G401.6 (cell line): Measurements from ENCODE around the gene HDAC4.

ENCODE experiments used
- FAIRE-seq: peaks from 2 replicates; lab custom pipeline; 2012; peaks lifted over from hg19 to GRCh38; lab: Jason Lieb, UNC

The HDAC4 gene

DNA sequence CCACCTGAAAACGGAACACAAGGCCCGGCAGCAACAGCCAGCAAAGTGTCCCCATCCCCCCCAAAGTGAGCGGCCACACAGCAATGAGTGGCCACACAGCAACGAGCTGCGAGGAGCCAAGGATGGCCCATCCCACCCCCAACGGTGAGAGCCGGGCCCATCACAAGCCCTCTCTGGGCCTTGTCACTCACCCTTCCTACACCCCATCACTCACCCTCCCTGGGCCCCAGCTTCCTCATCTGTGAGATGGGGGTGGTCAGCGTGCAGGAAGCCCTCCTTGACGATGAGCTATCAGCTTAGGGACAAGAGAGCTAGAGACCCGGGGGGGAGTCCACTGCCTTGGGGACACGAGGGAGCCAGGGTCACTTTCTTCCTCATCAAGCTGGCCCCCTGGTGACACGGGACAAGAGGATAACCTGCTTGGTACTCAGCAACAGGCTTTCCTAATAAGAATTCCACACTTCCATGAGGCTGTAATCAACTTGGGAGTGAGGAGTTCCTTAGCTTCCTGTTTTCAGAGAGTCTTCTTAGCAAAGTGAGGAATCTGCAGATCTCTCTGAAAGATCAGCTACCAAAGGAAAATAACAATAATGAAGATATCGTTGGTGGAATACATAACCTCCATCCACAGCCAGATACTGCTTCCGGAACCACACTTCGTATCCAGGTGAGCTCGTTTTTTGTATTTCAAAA, 92.8 kb downstream of the HDAC4 start:
- no peak for FAIRE-seq

DNA sequence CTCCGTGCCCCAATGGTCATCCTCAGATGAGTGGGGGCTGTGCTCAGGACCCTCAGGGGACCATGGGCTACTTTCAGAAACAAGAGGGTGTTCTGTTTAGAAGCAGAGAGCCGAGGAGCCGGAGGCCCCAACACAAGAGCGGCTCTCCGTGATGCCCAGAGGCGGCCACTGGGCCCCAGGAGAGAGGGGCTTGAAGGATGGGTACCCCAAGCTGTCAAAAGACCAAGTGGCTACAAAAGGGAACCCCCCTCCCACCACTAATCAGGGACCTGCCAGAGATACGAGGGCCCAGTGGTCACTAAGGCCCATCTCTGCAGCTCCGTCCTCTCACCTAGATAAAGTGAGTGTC, 93.6 kb downstream of the HDAC4 start:
- no peak for FAIRE-seq

DNA sequence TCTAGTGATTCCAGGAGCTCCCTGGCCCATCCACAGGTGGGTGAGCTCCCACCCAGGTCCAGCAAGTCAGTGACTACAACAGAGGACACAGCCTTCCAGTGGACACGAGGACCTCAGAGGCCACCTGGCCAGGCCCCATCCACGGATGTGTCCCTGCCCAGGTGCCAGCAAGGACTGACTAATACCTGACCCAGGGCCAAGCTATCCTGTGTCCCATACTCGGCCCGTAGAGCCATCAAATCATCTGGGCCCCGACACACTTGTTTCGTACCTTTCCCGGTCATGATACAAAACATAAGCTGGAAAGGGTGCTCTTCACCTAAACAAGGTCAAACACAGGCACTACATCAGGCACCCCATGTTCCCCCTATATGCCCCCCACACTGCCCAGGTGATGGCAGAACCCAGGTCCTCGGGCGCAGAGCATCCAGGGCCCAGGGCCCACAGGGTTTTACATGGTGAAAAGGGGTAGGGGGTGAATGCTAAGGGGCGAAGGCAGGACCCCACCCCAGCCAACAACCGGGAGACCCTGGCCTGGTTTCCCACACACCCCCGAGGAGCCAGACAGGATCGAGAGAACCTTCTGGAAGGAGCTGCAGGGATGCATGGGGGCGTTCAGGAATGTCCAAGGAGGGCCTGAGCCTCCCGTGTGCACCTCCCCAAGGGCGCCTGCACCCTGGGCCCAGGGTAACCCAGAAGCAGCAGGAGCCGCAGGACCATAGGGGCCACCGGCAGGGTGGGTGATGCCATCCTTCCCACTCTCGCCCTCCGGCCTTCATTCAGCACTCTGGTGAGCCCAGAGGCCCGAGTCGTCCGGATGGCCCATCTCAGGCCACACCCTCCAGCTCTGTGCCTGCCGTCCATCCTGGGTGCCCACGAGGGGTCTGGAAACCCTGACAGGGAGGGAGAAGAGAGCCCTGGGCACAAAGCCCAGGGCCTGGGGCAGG, 94.3 kb downstream of the HDAC4 start:
- FAIRE-seq = no peak

DNA sequence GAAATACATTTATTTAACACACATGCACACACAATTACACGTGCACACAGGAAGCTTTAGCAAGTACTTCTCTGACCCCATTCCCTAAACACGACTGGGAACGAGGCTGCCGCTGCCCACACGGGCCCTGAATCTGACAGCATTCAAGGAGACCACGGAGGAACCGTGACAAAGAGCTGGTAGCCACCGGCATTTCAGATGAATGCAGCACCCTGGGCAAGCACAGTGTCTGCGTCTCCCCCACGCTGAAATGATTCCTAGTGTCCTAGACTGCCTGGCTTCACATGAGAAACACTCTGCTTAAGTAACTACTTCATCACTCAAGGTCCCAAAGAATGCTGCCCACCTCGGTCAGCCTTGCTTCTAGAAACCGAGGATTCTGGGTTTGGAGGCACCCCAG, 95.0 kb downstream of the HDAC4 start:
- no peak for FAIRE-seq

DNA sequence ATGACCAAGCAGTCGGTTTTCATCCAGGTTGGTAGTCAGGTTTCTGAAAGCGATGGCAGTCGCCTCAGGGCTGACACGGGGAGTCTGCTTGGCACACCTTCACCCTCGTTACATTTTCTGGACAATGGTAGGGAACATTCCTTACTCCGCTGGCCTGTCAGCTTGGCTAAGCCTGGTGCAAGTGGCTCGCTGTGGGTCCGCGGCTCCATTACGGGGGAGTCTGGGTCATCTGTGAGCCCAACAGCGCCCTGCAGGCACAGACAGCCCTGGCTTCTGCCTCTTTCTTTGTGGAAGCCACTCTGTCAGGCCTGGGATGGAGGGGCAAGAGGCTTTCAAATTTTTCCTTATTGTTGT, 95.6 kb downstream of the HDAC4 start:
- FAIRE-seq = no peak

DNA sequence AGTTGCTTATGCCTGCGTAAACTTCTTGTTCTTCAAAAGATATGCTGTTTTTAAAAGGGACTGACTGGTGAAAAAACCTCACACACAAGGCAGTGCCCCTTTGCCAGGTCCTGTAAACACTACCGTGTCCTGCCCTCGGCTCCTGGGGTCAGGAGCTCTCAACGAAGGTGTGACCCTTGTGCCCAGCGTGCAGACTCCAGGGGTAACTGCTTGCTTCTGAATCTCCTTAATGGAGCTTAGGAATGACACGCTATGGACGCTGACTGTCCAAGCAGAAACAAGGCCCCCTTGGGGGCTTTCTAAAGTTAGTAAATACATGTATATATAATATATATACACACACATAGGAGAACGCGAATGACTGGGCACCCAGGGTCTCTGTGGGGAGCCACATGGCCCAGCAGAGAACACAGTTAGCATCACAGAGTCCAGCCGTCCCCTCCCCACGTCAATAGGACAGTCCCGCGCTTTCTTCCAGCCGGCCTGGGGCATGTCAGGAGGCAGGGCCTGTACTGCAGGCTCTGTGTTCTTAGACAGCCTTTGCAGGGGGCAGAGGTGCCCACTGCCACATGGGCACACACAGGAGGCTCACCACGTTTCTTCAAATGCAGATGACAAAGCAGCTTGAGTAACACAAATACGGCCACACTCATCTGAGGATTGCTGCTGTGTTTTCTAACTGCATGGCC, 96.1 kb downstream of the HDAC4 start:
- no peak for FAIRE-seq

DNA sequence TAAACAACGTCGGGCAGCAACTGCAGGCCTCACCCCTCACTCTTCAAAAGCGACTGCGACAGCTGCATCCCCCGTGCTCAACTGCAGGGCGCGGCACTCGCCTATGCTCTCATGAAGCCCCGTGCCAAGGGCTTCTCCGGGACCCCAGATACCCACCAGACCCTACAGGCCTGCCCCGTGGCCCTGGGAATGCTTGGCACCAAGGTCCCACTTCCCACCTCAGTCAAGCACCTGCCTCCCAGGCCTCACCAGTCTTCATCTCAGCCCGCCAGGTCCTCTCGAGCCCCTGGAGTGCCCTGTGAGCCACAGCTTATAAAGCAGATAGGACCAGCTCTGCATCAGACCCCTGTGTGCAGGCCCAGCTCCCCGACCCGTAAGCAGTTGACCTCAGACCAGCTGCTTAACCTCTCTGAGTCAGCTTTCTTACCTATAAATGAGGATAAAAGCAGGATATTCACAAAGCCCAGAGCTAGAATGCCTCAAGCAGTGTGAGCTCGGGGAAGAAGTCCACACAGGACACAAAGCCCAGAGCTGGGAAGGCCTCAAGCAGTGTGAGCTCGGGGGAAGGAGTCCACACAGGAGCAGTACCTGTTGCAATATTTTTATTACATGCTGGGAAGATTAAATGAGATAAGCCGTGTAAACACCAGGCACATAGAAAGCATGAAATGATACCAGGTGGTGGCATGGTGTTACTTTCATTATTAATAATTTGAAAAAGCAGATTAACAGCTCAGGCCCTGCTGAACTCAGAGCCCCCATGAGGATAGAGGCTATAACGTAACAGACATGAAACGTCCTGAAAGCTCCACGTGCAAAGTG, 96.9 kb downstream of the HDAC4 start:
- no peak for FAIRE-seq

DNA sequence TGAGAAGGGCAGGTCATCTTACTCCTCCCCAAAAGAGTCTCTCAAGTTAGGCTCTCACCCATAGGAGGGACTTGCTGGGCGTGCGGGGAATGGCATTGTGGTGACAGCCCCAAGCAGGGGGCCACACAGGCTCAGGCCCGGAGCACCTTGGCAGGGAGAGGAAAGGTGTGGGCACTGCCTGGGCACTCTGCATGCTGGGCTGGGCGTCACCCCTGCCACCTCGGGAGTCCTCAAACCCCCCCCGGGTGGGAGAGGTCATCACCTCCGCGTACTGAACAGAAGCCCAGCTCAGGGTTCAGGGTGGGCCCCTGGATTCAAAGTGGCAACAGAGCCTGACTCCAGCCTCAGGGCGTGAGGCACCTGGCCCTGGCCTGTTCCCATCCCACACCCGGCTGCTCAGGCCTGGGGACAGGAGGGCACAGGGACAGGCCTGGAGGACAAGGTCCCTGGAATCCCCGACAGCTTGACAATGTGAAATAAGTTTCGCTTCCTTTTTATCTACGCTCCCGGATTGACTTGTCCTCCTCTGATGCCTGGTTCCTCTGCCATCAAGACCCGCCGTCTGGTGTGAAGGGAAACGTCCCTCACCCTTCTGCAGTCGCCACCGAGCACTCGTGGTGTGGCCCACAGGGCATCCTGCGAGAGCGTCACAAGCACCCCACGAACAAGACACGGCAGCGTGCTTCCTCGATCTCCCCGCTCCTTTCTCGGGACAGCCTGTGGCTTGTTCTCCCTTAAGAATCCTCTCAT, 97.8 kb downstream of the HDAC4 start:
- FAIRE-seq = no peak

DNA sequence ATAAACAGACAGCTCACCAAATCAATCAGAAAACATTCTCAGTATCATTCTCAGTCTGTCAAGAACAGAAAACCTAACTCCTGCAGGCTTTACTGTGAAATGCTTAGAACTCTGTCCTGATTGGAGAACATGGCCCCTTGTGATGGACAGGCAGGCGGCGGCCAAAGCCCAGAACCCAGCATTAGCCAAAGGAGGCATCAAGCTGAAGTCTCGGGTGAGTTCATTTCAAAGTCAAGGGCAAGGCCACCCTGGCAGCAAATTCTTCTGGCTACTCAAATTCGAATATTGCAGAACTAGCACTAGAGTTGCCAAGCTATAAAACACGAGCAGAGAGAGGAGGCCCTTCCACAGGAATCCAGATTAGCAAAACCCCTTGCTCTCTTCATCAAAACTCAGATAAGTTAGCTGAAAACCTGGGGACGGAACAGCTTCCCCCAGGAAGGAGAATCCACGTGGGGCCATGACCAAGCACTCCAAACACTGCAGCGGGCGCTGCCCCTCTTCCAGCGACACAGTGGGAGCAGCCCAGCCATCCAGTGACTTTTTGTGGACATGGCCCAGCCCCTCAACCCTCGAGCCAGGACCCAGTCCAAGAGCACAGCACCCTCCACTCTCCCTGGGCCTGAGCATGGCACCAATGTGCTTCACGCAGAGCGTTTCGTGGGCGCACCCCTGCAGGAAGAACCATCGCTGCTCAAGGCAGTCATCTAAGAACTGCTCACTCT, 98.6 kb downstream of the HDAC4 start:
- FAIRE-seq = no peak

DNA sequence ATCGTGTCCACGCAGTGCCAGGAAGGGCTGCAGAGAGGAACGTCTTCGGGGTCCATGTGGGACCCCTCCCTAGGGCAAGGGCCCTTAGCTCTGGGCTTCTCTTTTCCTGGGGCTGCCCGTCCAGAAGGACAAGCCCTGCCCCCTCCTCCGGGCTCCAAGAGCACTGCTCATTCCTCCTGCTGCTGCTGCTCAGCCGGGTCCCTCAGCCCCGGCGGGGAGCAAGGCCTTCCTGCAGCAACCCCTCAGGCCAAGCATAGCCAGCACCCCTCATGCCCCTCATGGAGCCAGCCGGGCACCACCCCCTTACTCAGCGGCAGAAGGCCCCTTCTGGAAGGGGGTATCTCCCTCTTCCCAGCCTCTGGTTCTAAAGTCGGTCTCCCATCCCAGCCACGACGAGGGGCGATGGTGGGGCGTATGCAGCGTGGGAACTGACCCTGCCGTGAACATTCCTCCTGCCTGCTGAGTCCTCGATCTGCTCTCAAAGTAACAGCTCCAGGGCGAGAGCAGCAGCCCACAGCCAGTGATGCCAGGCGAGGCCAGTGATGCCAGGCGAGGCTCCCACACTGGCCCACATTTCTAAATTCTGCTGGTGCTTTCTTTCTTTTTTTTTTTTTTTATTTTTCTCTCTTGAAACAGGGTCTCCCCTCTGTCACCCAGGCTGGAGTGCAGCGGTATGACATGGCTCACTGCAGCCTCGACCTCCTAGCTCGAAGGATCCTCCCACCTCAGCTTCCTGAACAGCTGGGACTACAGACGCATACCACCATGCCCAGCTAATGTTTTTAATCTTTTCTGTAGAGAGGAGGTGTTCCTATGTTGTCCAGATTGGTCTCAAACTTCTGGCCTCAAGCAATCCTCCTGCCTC, 99.7 kb downstream of the HDAC4 start:
- FAIRE-seq = no peak

DNA sequence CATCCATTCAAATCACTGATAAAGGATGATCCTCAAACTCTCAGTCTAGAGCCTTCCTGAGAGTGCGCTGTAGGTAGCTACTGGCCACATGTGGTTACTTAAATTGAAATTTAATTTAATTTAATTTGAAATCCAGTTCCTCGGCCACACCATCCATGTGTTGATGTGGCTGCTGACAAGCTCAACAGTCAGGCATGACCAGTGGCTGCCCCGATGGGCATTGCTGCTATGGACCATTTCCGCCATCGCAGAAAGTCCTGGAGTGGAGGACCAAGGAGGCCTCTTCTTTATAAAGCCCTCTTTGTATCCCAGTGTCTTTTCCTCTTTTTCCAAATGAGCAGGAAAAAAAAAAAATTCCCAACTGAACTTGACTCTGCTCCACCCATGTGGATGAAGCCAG, 100.6 kb downstream of the HDAC4 start:
- FAIRE-seq = no peak

DNA sequence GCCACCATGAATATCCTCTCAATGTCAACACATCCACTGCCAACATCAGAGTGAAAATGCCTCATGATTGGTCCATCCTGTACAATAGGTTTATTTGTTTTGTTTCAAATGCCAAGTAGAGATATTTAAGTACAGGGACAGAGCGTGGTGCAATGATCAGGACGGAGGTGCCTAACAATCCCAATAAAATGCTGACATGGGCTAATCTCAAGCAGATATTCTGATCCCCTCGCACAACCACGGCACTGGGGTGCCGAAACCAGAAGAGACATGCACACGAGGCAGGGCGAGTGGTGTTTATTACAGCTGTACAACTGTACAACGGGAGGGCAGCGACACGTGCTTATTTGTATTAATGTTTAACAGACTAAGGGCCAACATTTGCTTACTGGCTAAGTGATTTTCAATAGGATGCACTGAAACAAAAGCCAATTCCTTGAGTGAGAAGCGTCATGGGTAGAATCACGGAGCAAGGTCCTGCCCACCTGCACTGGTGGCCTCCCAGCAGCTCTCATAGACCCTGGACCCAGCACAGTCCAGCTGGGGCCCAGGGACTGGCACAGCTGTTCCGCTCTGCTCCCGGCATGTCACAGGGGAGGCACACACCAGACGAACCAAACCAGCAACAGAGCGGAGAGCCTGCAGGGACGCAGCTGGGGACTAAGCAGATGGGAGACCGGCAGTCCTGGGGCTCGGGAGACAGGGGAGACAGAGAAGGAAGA, 101.4 kb downstream of the HDAC4 start:
- FAIRE-seq = no peak

DNA sequence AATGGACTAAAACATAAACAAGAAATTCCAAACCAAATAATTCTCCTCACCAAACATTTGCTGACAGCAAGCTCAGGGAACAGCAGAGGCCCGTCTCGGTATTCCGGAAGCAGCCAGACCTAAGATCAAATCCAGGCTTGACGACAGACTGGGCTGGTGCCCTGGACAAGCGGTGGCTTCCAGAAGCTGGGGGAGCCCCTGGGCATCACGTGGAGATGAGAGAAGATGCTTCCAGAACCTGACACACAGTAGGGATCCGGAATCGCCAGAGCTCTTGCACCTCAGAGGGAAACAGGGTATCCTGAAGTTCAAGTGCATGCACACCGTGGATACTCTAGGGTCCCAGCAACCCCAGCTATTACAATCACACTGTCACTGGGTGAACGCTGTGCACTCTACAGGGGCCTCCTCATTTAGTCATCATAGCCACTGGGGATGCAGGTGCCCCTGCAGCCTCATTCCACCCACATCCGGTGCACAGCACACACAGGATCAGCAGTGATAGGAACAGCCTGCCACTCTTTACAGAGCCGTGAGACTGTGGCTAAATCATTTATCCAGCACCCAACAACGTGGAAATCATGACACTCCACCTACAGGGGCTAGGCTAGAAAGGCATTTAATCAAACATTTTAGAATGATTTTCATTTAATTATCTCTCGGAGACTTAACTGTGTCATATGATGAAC, 102.6 kb downstream of the HDAC4 start:
- no peak for FAIRE-seq

DNA sequence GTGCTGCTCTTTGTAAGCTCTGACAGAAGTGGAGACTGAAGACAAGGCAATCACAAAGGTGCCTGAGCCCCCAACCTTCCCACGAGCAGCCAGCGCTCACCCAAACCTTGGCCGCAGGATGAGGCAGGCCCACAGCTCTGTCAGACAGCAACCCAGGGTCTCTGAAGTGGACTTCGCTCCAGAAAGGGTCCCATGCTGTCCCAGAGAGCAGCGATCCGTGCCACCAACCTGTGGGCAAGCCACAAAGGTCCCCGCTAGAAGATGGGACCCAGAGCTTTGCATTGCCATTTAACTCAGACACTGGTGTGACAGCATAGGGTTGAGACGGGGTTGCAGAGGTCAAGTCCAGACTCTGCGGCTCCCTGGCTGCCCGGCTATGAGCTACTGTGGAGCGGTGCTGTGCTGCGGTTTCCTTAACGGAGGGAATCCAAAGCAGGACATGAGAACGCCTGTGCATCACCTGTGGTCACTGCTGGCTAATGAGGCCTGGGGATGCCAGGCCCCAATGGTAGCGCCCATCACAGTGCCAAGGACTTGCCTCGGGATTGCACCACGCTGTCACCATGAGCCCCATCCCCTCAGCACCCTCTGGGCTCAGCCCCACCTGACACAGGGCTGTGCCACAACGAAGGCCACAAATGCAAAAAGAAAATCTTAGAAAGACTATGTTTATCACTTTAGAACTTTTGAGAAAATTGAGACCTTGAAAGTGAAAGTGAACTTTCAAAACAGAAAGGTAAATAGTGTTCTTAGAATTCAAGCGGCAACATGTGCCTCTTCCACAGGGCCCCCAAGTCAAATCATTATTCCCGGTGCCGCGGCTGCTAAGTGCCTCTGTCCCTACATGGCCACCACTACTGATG, 103.4 kb downstream of the HDAC4 start:
- FAIRE-seq = no peak

DNA sequence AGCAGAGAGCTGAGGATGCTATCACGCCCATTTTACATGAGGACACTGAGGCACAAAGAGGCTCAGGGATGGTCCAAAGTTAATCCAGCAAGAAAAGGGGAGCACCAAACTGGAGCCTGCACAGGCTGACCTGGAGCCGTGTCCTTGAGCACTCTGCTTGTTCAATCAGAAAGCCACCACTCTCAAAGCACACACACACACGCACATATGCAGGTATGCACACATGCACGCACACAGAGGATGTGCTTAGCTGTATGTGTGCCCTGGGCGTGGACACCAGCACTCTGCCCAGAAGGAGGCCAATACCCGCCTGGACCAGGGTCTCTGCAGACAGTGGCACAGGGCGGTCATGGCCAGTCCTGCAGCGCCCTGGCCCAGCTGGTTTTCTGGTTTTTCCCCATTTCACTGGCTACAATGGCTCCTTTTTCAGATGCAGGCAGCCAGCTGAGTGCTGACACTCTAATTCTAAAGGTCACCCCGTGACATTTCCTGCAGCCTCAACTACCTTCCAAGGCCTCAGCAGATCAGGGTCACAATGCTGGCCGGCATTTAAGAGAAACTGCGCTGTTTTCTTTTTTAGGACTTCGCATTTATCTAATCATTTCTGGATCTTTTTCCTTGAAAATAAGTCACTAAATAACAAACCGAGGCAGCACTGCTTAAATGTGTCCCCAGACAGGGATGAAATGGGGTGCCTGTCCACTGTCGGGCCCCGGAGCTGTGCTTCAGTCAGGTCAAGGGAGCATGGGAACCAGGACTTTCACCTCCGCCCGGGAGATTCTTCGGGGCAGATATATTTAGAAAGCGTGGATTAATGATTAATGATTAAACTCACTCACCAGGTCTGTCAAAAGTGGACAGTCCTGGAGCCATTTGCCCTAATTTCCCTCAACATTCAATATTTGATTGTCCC, 104.5 kb downstream of the HDAC4 start:
- FAIRE-seq = no peak

DNA sequence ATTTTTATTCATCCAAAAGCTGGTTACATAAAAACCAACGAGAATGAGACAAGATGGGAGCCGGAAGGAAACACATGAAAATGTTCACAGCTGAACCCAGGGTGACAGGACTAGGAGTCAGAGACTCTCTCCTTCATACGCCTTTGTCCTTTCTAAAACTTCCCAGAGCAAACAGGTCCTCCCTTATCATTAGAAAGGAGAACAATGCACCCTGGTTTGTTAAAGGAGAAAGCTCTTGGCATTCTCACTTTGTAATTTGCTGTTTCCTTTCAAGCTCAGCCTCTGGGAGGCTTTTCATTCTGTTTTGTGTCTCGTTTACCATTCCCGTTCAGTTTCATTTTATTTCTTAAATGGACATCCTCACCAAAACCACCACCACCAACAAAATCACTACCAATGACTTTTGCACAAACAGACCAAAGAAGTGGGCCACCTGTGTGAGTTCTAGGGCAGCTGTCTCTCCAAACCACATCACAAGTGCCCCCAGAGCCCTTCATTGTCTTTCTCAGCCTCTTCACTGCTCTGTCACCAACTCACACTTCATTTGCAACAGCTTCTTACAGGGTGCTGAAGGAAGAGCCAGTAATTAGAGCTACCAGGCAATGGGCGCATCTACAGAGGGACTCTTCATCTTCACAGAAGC, 105.3 kb downstream of the HDAC4 start:
- no peak for FAIRE-seq
